GM21528 (cell line): ENCODE data around the gene GYS1.
A peak's percentile ranks its signal among the peaks of the same experiment; 100 is the strongest.

Source experiments
- ATAC-seq: cut with Tn5 transposase; IDR thresholded peaks from one replicate; pipeline ENCODE4 v1.9.1; 2021; ENCODE audit warnings: mild to moderate bottlenecking, moderate library complexity; ENCODE audit not compliant: unreplicated experiment, low FRiP score

GYS1 gene

DNA sequence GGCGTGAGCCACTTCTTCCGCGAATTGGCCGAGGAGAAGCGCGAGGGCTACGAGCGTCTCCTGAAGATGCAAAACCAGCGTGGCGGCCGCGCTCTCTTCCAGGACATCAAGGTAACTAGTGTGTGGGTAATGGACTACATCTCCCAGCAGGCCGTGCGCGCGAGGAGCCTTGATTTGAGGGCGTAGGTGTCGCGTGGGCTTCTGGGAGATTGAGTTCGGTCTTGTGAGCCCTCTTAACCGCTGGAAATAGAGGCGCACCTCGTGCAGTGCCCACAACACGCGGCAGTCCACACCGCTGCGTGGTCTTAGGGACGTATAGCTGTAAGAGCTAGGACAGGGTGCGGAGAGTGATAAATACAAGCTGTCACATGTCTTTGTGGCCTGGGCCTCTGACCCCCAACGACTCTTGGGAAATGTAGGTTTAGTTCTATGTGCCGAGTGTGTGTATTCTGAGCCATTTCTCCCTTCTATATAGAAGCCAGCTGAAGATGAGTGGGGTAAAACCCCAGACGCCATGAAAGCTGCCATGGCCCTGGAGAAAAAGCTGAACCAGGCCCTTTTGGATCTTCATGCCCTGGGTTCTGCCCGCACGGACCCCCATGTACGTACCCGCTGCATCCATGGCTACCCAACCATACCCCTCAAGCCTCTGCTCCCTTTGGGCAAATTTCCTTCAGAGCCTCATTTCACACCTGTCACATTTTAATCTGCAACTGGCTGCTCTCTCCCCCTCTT is 27.1 kb downstream of the GYS1 start:
- peak; percentile 26 for ATAC-seq

DNA sequence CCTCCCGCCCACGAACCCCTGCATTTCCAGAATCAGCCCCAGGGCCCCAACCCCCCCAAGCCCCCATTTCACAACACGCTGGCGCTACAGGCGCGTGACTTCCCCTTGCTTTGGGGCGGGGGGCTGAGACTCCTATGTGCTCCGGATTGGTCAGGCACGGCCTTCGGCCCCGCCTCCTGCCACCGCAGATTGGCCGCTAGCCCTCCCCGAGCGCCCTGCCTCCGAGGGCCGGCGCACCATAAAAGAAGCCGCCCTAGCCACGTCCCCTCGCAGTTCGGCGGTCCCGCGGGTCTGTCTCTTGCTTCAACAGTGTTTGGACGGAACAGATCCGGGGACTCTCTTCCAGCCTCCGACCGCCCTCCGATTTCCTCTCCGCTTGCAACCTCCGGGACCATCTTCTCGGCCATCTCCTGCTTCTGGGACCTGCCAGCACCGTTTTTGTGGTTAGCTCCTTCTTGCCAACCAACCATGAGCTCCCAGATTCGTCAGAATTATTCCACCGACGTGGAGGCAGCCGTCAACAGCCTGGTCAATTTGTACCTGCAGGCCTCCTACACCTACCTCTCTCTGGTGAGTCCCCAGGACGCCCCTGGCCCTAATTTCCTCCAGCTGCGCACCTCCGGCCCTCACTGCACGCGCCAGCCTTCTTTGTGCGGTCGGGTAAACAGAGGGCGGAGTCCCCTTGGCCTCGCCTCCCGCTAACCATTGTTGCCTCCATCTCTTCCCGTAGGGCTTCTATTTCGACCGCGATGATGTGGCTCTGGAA is 27.9 kb downstream of the GYS1 start, which contains the start of gene FTL:
TSS of gene FTL (plus strand) at position 270 of the 766 bp plus-strand sequence. CDS start at position 469, 199 bp downstream.
- ATAC-seq: peak; percentile 59

DNA sequence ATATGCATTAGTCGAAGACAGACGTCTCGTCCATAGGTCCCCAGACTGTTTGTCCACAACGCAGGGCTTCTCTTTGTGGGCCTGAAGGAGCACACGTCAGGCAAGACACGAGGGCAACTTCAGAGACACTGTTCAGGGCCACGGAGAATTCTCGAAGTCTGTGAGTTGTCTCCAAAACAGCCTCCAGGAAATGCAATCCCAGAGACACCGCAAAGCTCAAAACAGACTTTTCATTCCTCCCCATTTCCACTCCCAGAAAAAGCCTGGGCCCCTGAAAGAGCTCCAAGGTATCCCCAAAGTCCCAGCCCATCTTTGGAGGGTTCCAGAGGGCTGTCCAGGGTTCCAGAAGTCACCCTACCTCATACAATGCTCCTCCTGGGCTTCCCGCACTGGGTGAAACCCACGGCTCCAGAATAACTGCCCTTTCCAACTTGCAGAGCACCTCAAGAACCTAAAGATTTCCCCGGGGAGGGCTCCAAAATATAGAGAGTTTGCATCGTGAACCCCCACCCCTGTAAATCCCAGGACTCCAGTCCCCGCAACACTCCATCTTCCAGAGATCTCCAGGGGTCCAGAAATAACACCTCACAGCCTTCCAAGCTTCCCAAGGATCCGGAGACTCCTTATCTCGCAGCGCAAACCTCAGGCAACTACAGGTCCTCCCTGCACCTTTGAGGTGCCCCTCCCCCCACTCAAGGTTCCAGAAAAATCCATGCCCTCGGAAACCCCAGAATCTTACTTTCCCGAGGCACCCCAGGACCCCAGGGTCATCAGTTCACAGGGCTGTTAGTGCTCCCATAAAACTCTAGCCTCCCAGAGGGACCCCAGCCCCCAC is 28.7 kb downstream of the GYS1 start:
- ATAC-seq: no peak

DNA sequence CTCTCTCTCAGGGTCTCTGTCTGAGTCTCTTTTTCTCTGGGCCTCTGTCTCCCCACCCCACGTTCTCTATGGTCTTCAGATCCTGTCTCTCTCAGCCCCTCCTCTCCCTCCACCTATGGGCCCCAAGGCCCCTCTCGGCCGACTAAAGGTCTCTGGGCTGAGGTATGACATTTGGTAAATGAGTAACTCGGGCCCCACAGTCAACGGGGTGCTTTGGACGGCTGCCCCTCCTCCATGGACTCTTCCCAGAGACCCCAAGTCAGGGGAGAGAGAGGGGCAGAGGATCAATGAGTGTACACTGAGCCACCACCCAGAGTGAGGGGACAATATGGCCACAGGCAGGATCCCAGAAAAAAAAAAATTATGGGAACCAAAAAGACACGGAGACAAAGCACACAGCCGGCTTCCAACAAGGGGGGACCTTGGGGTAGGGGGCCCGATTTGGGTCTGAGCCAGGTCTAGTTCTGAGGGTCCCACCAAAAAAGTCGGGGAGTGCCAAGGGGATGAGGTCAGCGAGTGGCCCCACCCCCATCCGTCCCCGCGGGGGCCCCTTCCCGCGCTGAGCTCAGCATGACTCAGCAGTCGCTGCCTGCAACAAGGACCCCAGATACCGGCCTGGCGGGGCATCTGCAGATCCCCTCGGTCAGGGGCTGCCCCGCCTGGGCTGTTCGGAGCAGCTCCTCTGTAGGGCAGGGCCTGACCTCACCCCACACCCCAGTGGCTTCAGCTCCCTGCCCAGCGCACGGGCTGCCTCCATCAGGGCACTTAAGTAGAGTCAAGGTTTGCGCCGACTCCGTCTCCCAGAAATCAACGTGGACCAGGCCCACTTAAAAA is 29.5 kb downstream of the GYS1 start:
- ATAC-seq: no peak

DNA sequence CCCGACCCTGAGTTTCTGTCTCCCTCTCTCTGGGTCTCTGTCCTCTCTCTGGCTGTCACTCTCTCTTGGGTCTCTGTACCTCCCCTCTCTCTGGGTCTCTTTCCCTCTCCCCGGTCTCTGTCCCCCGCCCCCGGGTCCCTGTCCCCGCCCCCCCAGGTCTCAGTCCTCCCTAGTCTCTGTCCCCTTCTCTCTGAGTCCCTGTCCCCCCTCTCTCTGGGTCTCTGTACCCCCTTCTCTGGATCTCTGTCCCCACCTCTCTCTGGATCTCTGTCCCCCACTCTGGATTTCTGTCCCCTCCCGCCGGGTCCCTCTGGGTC is 30.3 kb downstream of the GYS1 start:
- no peak for ATAC-seq

DNA sequence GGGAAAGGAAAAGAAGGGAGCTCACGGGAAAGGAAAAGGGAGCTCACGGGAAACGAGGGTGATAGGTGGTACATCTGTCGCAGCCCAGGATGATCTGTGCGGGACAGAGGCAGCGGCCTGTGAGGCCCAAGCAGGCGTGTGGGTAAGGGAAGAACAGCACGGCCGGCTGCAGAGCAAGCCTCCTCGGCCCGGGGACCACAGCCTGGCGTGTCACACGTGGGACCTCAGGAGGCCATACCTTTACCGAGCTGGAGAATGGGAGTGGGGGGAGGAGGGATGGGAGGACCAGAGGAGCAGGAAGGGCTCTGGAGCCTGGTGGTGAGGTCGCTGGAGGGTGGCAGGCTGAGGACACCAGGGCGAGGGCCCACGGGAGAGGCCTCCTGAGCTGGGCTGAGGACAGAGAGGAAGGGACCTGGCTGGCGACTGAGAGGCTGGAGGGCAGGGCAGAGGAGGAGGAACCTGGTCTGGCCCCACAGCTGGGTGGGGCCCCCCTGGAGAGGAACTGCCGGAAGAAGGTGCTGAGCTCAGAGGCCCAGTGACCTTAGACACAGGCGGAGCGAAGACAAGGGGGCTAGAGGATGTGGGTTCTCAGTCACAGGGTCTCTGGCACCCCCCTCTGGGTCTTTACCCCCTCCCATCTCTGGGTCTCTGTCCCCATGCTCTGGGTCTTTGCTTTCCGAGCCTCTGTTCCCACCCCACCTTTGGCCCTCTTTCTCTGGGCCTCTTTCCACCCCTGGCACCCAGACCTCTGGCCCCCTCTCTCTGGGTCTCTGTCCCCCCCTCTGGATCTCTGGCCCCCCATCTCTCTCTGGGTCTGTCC is 30.9 kb downstream of the GYS1 start:
- ATAC-seq: no peak

DNA sequence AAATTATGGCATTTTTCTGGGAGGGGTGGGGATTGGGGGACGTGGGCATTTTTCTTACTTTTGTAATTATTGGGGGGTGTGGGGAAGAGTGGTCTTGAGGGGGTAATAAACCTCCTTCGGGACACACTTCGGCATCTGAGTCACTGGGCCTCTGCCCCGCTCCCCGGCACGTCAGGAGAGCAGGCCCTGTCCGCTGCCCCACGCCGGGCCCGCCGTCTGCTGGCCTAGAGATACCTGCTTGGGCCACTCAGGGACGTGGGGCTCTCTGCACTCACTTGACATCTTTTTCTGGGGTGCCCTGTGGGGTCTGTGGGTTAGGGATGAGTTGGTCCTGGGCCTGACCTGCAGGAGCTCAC is 31.5 kb downstream of the GYS1 start:
- no peak for ATAC-seq

DNA sequence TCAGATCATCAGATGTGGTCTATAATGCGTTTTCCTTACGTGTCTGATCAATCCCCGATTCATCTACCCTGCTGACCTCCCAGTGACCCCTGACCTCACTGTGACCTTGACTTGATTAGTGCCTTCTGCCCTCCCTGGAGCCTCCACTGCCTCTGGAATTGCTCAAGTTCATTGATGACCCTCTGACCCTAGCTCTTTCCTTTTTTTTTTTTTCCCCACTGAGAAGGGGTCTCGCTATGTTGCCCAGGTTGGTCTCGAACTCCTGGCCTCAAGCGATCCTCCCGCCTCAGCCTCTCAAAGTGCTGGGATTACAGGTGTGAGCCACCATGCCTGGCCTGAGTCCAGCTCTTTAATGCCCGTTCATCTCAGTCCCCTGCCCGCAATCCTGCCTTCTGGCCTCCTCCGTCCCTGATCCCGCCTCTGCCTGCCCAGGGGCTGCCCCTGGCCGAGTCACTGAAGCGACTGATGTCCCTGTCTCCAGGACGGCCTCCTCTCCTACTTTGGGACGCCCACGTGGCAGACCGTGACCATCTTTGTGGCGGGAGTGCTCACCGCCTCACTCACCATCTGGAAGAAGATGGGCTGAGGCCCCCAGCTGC is 32.0 kb downstream of the GYS1 start:
- ATAC-seq: no peak

DNA sequence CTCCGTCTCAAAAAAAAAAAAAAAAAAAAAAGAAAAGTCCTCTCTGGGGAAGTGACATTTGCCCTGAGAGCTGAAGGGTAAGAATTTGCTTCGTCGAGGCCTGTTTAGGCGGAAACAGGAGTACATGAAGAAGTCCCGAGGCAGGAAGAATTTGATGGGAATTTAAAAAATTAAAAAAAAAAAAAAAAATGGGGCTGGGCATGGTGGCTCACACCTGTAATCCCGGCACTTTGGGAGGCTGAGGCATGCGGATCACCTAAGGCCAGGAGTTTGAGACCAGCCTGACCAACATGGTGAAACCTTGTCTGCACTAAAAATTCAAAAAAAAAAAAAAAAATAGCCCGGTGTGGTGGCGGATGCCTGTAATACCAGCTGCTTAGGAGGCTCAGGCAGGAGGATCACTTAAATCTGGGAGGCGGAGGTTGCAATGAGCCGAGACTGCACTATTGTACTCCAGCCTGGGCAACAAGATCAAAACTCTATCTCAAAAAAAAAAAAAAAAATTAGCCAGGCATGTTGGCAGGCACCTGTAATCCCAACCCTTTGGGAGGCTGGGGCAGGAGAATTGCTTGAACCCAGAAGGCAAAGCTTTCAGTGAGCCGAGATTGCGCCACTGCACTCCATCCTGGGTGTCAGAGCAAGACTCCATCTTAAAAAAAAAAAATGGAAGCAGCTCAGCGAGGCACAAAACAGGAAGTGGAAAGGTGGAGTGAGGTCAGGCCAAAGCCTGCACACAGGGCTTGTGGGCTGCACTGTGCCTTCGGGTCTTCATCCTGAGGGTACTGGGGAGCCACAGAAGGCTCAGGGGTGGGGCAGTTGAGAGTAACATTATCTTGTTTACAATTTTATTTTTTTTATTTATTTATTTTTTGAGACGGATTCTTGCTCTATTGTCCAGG is 33.5 kb downstream of the GYS1 start:
- ATAC-seq: no peak

DNA sequence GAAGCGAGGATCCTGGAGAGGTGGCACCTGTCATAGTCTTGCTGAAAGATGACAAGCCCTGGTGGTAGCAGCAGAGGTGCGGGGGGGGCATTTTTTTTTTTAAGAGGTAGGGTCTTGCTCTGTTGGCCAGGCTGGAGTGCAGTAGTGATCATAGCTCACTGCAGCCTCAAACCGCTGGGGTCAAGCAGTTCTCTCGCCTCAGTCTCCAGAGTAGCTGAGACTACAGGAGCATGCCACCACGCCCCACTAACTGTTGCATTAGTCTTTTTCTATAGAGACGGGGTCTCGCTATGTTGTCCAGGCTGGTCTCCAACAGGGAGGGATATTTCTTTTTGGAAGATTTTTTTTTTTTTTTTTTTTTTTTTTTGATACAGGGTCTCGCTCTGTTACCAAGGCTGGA is 35.1 kb downstream of the GYS1 start:
- no peak for ATAC-seq

DNA sequence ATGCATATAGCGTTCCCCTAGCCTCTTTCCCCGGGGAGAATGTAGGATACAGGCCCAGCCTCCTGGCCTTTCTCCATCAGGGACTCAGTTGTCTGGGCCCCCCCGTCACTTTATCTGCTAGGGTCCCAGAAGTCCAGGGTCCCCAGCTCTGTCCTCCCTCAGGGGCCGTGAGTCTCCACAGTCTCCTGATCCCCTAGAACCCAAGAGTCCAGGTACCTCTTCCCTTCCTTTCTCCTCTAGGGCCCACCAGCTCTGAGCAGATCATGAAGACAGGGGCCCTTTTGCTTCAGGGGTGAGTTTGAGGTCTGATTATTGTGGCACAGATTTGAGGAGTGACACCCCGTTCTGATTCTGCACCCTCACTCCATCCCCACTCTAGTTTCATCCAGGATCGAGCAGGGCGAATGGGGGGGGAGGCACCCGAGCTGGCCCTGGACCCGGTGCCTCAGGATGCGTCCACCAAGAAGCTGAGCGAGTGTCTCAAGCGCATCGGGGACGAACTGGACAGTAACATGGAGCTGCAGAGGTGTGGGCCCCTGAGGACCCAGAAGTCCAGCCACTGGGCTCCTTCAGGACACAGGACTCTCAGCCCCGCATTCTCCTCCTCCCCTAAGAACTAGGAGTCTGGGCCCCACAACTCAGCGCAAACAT is 37.7 kb downstream of the GYS1 start:
- ATAC-seq: peak; percentile 13

DNA sequence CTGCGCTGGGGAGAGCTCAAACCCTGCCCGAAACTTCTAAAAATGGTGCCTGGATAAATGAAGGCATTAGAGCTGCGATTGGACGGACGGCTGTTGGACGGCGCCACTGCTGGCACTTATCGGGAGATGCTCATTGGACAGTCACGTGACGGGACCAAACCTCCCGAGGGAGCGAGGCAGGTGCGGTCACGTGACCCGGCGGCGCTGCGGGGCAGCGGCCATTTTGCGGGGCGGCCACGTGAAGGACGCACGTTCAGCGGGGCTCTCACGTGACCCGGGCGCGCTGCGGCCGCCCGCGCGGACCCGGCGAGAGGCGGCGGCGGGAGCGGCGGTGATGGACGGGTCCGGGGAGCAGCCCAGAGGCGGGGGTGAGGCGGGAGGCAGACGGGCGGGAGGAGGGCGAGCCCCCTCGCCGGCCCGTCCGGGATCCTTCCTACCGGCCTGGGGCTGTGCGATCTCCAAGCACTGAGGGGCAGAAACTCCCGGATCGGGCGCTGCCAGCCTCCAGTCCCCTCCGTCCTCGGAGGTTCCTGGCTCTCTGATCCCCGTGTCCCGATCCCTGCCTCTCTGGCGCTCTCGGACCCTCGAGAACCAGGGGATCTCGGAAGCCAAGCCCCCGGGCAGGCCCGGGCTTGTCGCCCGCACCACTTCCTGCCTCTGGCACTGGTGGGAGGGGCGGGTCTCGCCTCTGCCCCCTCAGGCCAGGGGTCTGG is 38.4 kb downstream of the GYS1 start, which contains the start of gene BAX:
TSS of gene BAX (plus strand) at position 281 of the 713 bp plus-strand sequence. CDS start at position 335, 54 bp downstream.
- ATAC-seq: peak; percentile 76

DNA sequence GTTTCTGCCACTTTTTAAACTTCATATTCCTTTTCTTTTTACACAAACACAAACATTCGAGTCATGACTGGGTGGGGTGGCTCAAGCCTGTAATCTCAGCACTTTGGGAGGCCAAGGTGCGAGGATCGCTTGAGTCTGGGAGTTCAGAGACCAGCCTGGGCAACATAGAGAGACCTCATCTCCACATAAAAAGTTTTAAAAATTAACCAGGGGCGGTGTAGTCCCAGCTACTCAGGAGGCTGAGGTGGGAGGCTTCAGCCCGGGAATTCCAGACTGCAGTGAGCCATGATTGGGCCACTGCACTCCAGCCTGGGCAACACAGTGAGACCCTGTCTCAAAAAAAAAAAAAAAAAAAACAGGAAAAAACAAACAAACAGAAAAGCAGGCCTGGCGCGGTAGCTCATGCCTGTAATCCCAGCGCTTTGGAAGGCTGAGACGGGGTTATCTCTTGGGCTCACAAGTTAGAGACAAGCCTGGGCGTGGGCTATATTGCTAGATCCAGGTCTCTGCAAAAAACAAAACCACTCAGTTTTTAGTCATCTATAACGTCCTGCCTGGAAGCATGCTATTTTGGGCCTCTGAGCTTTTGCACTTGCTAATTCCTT is 39.0 kb downstream of the GYS1 start:
- ATAC-seq: no peak

DNA sequence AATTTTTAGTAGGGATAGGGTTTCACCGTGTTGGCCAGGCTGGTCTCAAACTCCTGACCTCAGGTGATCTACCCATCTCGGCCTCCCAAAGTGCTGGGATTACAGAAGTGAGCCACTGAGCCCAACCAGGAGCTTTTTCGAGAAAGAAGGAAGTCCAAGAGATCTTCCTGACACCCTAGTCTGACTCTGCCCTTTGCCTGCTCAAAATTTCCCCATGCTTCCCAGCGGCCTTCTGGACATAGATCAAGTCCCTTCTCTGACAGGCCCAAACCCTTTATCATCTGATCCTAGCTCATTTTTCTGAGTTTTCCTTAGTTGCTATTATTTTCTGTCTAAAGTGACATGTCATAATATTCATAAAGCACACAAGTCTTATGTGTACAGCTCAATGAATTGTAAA is 40.0 kb downstream of the GYS1 start:
- no peak for ATAC-seq

DNA sequence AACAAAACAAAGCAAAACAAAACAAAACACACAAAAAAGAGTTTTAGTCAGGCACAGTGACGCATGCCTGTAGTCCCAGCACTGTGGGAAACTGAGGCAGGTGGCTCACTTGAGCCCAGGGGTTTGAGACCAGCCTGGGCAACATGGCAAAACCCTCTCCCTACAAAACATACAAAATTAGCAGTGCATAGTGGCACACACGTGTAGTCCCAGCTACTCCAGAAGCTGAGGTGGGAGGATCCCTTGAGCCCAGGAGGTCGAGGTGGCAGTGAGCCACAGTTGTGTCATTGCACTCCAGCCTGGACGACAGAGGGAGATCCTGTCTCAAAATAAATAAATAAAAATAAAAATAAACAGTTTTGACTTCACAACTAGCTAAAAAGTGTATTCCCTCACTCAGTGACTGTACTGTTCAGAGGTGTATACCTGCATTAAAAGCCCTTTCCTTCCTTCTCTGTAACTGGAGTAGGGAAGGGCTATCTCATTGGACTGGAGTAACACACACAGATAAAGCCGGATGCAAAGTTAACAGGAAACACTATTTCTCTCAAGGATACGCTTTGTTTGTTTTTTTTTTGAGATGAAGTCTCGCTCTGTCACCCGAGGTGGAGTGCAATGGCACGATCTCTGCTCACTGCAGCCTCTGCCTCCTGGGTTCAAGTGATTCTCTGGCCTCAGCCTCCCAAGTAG is 42.1 kb downstream of the GYS1 start:
- ATAC-seq: no peak

DNA sequence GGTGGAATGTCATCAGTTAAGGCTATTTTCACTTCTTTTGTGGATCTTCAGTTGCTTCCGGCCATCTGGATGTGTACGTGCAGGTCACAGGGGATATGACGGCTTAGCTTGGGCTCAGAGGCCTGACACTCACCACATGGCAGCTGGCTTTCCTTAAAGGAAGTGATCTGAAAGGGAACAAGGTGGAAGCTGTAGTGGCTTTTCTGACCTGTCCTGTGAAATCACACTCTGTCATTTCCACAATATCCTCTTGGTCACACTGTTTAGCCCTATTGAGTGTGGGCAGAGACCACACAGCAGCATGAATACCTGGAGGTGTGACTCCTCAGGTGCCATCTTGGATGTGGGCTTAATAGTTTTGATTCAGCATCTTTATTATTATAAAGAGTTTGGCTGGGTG is 43.0 kb downstream of the GYS1 start:
- no peak for ATAC-seq
